HS-5 (cell line): Measurements from ENCODE around the gene CENPM.
"Not testable (repeated sequence)": the region's sequence is repeated elsewhere in the genome, so short reads cannot be mapped to it uniquely, and the experiment has no call there.

Experiments used
- DNase-seq: peaks from one replicate; pipeline ENCODE4 v3.0.0-alpha.2; 2012; ENCODE audit warnings: low read depth

CENPM gene

GRCh38 chr22:41966225-41966606 is 19.3 kb upstream of the CENPM start:
- no peak for DNase-seq

- no peak for DNase-seq
Observed at GRCh38 chr22:41964112-41964491, 17.1 kb upstream of the CENPM start.

- DNase-seq: no peak
Observed at GRCh38 chr22:41963453-41964111, 16.6 kb upstream of the CENPM start.

DNA sequence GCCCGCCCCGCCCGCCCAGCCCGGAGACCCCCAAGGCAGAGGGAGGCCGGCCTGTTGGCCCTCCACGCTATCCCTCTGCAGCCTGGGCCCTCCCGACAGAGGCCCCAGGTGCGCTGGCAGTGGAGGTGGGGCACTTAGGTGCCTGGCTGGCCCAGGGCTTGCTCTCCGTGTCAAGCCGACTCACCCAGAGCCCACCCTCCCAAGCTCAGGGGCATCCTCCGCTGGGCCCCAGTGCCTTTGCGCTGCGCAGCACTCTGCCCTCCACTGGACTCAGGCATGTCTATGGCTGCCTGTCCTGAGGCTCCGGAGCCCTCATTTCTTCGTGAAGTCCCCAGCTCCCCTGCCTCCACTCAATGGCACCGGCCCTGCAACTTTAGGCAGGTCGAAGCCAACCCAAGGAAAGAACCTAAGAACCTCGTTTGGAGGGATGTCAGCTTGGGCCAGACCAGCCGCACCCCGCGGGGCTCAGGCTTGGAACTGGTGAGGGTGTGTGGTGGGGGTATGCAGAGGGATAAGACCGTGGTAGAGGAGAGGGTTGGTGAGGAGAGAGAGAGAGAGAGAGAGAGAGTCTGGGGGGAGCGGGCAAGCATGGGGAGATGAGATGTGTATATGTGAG is 11.1 kb upstream of the CENPM start:
- DNase-seq: no peak

- no peak for DNase-seq
Observed at GRCh38 chr22:41952713-41953112, 5.8 kb upstream of the CENPM start.

DNA sequence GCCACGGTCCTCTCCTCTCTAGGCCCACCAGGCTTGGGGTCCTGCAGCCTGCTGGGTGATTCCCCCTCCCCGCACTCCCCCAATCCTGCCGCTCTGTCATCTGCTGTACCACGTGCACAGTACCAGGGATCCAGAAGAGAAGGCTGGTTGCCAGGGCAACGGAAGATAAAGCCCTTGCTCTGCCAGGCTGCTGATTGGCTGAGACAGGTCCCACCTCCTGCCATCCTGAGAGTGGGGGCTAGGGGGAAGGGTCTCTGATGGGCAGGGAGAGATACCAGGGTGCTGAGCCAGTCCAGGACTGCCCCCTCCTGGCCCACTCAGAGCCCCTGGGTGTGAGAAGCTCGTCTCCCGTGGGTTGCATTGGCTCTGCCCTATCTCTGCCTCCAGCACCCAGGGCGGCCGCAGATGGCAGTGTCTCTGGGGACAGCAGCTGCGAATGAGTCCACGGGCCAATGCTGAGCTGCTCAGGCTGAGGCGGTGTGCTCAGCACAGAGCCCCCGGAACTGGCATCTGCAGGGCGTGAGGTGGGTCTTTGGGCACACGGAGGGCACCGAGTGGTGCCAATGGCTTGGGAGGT is 5.0 kb upstream of the CENPM start, which contains the start of gene SMIM45:
Gene SMIM45 (plus strand): TSS at position 253 of the 577 bp plus-strand sequence.
- no peak for DNase-seq

DNA sequence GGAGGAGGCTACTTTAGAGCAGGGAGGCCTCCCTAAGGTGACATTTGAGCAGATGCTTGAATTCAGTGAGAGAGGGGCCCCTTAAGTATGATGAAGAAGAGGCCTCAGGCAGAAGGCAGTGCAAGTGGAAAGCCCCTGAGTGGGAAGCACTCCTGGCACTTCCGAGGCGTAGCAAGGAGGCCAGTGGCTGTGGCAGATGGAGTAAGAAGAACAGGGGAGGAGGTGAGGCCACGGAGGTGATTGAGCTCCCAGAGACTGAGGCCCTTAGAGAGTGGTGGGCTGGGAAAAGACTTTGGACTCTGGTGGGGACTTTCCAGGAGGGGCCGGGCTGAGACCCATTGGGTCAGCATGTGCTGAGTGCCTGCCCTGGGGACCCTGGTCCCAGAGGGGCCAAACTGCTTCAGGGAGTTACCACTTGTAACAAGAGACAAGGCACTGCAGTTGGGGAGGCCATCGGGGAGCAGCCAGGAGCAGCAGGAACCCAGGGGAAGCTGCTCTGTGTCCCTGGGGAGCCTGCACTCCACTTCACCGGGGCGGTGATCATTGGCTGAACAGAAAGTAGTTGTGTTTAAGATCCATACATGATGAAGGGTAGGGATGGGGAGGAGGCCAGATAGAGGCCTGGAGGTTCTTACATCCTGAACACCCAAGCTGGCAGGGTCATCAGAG is 2.5 kb upstream of the CENPM start:
- DNase-seq: no peak

DNA sequence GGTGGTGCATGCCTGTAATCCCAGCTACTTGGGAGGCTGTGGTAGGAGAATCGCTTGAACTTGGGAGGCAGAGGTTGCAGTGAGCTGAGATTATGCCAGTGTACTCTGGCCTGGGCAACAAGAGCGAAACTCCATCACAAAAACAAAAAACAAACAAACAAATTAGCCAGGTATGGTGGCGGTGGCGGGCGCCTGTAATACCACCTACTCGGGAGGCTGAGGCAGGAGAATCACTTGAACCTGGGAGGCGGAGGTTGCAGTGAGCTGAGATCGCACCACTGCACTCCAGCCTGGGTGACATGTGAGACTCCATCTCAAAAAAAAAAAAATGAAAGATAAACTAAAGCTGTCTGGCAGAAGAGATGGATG is 2.0 kb upstream of the CENPM start:
- not testable (repeated sequence) for DNase-seq

DNA sequence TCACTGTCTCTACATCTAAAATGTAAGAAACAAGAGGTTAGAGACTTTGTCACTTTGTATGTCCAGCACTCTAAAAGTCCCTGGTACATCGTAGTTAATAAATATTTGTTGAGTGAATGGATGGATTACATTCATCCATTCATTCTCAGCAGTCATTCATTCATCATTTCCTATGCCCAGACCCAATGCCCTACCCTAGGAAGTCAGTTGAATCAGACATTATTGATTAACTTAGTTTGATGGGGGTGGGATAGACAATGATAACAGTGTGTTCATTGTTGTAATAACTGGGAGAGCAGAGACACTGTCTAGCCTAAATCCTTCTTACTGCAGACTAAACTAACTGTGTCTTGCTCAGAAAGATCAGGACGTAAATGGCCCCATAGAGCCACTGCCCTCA is 1.2 kb upstream of the CENPM start:
- no peak for DNase-seq

DNA sequence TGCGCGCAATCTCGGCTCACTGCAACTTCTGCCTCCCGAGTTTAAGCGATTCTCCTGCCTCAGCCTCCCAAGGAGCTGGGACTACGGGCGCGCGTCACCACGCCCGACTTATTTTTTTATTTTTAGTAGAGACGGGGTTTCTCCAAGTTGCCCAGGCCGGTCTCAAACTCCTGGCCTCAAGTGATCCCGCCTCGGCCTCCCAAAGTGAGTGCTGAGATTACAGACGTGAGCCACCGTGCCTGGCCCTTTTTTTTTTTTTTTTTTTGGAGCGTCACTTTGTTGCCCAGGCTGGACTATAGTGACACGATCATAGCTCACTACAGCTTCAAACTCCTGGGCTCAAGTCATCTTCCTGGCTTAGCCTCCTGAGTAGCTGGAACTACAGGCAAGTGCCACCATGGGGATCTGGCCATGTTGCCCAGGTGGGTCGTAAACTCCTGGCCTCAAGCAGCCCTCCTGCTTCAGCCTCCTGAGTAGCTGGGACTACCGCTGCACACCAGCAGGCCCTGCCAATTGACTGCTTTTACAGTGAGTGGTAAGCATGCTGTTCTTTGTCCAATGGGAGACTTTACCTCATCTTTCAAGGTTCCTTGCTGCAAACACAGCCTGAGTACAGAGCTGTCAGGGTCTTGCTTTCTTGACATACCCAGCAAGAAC is 600 bp upstream of the CENPM start:
- DNase-seq: no peak

DNA sequence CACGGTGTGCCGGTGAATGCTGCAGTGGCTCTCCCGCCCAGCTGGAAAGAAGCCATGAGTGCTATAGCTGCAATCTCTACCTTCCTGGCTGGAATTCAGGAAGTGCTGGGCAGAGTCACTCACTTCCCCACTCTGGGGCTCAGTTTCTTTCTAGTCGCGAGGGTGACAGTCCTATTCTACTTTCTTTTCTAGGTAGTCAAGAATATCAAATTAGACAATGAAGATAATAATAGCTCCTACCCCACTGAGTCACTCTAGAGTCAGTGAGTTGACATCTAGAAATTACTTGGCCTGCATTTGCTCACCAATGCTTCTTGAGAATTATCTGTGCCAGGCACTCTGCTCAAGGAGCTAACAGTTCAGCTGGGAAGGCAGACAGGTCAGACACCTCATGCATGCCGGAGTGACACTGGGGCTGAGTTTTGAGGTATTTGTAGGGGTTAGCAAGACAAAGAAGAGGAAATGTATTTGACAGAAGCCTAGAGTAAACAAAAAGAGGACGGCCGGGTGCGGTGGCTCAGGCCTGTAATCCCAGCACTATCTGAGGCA is 3.2 kb downstream of the CENPM start:
- DNase-seq: no peak

GRCh38 chr22:41940832-41941765 is 5.9 kb downstream of the CENPM start:
- DNase-seq: peak; percentile 88

DNA sequence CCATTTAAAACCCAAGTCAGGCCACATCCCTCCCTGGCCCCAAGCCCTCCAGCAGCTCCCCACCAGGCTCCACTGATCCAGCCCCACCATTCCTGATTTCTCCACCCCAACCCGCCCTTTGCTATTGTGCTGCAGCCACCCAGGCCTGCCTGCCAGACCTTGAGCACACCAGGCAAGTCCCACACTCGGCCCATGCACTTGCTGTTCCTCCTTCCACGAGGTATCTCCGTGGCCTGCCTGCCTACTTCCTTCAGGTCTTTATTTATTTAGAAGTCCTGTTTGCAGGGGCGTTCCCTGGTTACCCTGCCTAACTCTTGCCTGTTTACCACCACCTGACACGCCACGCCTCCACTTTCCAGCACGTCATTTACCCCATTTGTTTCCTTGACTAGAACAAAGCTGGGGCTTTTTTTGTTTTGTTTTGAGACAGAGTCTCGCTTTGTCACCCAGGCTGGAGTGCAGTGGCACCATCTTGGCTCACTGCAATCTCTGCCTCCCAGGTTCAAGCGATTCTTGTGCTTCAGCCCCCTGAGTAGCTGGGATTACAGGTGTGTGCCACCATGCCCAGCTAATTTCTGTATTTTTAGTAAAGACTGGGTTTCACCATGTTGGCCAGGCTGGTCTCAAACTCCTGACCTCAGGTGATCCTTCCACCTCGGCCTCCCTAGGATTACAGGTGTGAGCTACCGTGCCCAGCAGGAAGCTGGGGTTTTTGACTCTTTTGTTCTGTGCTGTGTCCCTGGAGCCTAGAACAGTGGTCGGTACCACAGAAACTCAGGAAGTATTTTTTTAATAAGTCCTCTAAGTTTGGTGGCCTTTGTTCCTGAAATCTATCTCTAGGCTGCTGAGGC is 6.7 kb downstream of the CENPM start:
- no peak for DNase-seq

DNA sequence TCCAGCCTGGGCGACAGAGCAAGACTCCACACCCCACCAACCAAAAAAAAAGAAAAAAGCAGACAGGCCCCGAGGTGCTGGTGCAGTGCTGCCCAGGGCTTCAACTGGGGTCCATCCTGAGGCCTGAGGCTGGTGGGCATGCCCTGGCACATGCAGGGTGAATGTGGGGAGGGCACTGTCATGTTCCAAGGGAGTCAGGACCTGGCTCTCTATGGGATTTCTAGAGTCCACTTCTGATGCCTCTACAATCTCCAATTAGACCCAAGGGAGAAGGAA is 10.1 kb downstream of the CENPM start:
- DNase-seq: no peak

DNA sequence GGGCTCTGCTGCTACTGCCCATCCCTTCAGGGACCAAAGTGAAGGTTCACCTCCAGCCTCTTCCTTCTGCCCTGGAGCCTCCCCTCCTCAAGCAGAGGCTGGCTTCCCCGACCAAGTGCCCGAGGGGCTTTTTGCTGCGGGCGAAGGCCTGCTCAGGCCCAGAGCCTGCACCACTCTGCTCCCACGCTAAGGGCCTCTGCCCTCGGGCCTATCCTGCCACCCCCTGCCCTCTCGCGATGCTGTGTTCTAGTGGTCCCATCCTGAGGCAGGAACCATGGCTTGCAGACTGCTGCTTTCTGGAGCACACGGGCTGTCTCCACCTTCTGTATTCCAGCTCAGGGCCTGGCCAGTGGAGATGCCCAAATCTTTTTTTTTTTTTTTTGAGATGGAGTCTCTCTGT is 11.4 kb downstream of the CENPM start:
- no peak for DNase-seq

- DNase-seq: no peak
Observed at GRCh38 chr22:41935015-41935351, 12.0 kb downstream of the CENPM start.

DNA sequence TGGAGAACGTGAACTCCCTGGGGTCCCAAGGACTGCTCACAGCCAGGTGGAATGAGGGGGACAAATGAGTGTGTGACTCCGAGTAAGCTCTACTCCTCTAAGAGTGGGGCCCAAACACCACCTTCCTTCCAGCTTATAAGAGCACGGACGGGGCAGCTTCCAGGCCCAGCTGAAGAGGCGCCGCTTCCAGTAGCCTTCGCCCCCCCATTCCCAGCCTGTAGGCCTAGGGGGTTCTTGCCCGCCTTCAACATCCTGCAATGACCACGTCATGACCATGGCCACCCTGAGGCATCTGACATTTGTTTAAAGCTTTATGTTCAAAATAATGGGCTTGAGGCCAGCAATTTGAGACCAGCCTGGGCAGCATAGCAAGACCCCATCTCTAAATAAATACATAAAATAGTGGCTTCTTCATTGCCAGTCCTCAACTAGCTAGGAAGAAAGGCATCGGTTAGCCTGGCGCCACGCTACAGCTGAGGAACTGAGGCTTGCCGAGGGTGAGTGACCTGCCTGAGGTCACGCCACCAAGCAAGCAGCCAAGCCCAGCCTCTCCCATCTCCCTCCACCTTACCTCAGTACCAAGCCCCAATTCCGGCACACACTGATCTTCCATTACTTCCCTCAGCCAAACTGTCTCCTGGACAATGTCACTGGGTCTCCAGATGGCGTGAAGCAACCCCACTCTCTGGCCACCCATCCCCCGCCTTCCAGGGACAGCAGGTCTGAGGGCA is 12.5 kb downstream of the CENPM start:
- DNase-seq: no peak

DNA sequence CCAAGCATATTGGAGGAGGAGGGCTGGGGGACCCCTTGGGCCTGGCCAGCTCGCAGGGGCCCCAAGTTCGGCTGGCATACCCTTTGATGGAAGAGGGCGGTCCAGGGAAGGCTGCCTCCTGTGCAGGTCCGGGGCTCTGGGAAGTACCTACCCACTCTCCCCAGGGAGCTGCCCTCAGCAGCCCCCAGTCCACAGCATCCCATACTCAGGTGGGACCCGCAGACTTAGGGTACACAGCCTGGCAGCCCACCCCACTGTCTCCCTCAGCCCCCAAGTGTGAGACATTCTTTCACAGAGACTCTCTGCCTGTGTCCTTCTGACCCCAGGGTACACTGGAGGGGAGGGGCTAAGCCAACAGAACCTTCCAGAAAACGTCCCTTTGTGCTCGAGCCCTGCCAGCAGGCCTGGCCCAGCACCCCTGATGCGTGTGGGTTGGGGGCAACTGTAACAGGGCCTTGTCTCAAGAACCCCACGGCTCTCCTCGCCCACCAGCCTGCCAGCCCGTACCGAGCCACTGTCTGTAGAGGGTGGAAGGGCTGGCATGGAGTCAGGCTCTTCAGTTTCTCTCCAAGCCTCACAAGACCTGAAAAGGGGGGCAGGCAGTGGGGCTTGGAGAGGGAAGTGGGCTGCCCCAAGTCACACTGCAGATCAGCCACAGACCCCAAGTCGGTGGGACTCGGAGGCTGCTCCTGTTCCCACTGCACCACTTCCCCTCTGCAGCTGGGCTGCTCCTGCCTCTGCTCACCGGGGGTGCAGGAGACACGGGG is 13.4 kb downstream of the CENPM start:
- DNase-seq: no peak

GRCh38 chr22:41932353-41932752 is 14.6 kb downstream of the CENPM start:
- DNase-seq: no peak
